ENCODE measurements around the gene SEMA3D.

SEMA3D gene

GRCh38 chr7:85091565-85091928 lies 95.3 kb downstream of the SEMA3D start:
- POLR2A ChIA-PET (ENCODE audit: low non-redundant PET): no interaction called here
- DNase-seq (ENCODE audit: low spot score): no peak
- CTCF ChIA-PET: interaction anchor here (0.7 kb wide), 1 partner anchor 35 kb away, joined by 3 read pairs; no protein-coding TSS in a partner anchor
- H3K27ac ChIP-seq: no peak overlapping the region
- TF ChIP-seq, protein P1, sequence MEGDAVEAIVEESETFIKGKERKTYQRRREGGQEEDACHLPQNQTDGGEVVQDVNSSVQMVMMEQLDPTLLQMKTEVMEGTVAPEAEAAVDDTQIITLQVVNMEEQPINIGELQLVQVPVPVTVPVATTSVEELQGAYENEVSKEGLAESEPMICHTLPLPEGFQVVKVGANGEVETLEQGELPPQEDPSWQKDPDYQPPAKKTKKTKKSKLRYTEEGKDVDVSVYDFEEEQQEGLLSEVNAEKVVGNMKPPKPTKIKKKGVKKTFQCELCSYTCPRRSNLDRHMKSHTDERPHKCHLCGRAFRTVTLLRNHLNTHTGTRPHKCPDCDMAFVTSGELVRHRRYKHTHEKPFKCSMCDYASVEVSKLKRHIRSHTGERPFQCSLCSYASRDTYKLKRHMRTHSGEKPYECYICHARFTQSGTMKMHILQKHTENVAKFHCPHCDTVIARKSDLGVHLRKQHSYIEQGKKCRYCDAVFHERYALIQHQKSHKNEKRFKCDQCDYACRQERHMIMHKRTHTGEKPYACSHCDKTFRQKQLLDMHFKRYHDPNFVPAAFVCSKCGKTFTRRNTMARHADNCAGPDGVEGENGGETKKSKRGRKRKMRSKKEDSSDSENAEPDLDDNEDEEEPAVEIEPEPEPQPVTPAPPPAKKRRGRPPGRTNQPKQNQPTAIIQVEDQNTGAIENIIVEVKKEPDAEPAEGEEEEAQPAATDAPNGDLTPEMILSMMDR (conservative IDR thresholded peaks at IDR 0.05; ENCODE audit: low read depth): no peak

DNA sequence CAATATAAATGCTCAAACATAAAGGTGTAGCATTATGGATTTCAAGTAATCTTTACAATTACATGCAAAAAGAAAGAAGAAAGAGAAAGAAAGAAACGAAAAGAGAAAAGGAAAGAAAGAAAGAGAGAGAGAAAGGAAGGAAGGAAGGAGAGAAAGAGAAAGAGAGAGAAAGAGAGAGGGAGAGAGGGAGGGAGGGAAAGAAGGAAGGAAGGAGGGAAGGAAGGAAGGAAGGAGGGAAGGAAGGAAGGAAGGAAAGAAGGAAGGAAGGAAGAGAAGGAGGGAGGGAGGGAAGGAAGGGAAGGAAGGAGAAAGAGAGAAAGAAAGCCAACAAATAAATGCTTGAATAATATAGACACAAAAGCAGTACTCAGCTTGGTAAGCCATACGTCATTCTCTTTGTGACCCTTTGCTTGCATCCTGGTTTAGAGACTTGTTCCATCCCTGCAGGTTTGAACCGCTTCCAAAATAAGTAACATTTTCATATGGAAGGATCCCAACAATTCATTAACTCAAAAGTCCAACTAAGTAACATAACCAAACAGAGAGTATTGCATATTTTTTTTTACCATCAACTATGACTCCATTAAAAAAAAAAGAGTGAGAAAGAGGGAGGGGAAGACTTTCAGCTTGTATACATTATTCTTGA lies 95.8 kb downstream of the SEMA3D start:
- TF ChIP-seq, protein P1 (conservative IDR thresholded peaks at IDR 0.05; ENCODE audit: low read depth): no peak
- ChIA-PET POLR2A (ENCODE audit: low non-redundant PET) (no interaction called here), CTCF (interaction anchor here (0.6 to 0.7 kb wide), 2 partner anchors 35 to 1553 kb away, joined by 3 read pairs; no protein-coding TSS in a partner anchor)
- no peak for DNase-seq (ENCODE audit: low spot score)
- H3K27ac ChIP-seq: no peak overlapping the region

DNA sequence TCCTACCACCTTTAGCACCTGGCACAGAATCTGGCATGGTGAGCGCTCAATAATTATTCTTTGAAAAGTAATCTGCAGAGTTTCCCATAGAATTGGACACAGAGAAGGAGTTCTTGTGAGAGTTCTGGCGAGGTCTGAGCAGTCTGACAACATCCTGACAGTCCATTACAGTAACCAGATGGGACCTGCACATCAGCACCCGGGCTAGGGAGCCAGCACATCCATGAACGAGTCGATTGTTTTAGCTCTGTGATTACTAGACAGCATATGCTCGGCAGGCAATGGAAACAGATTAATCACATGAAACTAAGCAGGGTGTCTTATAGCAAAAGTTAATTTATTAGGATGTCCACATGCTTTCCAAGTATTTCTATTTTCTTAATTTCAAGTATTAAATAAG lies 96.7 kb downstream of the SEMA3D start:
- ChIA-PET CTCF (no interaction called here), POLR2A (ENCODE audit: low non-redundant PET) (no interaction called here)
- DNase-seq (ENCODE audit: low spot score): no peak
- no peak overlapping the region for H3K27ac ChIP-seq
- TF ChIP-seq, protein P1 (conservative IDR thresholded peaks at IDR 0.05; ENCODE audit: low read depth): no peak

GRCh38 chr7:85081846-85082245 lies 105.0 kb downstream of the SEMA3D start:
- ChIA-PET CTCF (no interaction called here), POLR2A (ENCODE audit: low non-redundant PET) (no interaction called here)
- no peak for DNase-seq (ENCODE audit: low spot score)
- H3K27ac ChIP-seq: no peak overlapping the region
- TF ChIP-seq, protein P1 (conservative IDR thresholded peaks at IDR 0.05; ENCODE audit: low read depth): no peak

DNA sequence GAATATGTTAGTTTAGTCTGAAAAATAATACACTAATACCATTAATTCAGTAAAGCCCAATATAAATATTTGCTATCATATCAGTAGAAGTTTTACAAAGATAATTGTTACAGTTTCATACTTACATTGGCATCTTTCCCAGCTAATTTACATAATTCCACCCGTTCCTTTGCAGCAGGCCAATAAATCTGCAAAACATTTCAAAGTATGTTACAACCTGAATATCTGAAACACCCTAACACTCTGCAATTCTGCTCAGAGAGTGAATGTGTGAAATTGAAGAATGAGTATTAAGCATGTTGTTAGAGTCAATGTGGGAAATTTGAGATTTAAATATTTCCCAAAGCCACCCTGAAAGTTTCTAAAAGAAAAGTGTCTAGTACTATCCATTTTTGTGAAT lies 105.5 kb downstream of the SEMA3D start:
- TF ChIP-seq, protein P1 (conservative IDR thresholded peaks at IDR 0.05; ENCODE audit: low read depth): no peak
- no peak overlapping the region for H3K27ac ChIP-seq
- ChIA-PET POLR2A (ENCODE audit: low non-redundant PET) (no interaction called here), CTCF (no interaction called here)
- no peak for DNase-seq (ENCODE audit: low spot score)

- TF ChIP-seq, protein P1 (conservative IDR thresholded peaks at IDR 0.05; ENCODE audit: low read depth): no peak
- H3K27ac ChIP-seq: no peak overlapping the region
- no peak for DNase-seq (ENCODE audit: low spot score)
- POLR2A ChIA-PET (ENCODE audit: low non-redundant PET): no interaction called here
- CTCF ChIA-PET: interaction anchor here (0.6 kb wide), 1 partner anchor 607 kb away, joined by 4 read pairs; no protein-coding TSS in a partner anchor
Observed at GRCh38 chr7:85079434-85079833, 107.4 kb downstream of the SEMA3D start.

All from RWPE1 (cell line).